T-helper 2 cell (primary cell): Measurements from ENCODE around the gene SPOUT1.
A peak's percentile ranks its signal among the peaks of the same experiment; 100 is the strongest.
"Not testable (repeated sequence)": the region's sequence is repeated elsewhere in the genome, so short reads cannot be mapped to it uniquely, and the experiment has no call there.

Source experiments
- DNase-seq, 5 experiments: peaks; one replicate each; pipeline versions ENCODE4 v3.0.0 to v3.0.0-alpha.2; 2012 to 2022

SPOUT1 gene

GRCh38 chr9:128809831-128810230 is 19.8 kb downstream of the SPOUT1 start:
- no peak for DNase-seq

GRCh38 chr9:128809036-128809599 is 20.5 kb downstream of the SPOUT1 start:
- no peak for DNase-seq

- no peak for DNase-seq
Measured at GRCh38 chr9:128808543-128808942, 21.1 kb downstream of the SPOUT1 start.

- DNase-seq, result no peak
Measured at GRCh38 chr9:128807827-128808226, 21.8 kb downstream of the SPOUT1 start.

- DNase-seq, result no peak
Measured at GRCh38 chr9:128805661-128806060, 23.9 kb downstream of the SPOUT1 start.

- DNase-seq, result no peak
Measured at GRCh38 chr9:128802482-128802881, 27.1 kb downstream of the SPOUT1 start.

- DNase-seq, result no peak
Measured at GRCh38 chr9:128800061-128800460, 29.5 kb downstream of the SPOUT1 start.

GRCh38 chr9:128798896-128799295 is 30.7 kb downstream of the SPOUT1 start:
- peak in 1 of 5 experiments; percentile 37 for DNase-seq

GRCh38 chr9:128794961-128795360 is 34.6 kb downstream of the SPOUT1 start:
- not testable (repeated sequence) for DNase-seq

- no peak for DNase-seq
Measured at GRCh38 chr9:128792978-128793686, 36.5 kb downstream of the SPOUT1 start.

GRCh38 chr9:128792134-128792533 is 37.5 kb downstream of the SPOUT1 start:
- DNase-seq, result no peak

GRCh38 chr9:128790536-128790935 is 39.1 kb downstream of the SPOUT1 start:
- no peak for DNase-seq

GRCh38 chr9:128788445-128788844 is 41.1 kb downstream of the SPOUT1 start:
- no peak for DNase-seq

- DNase-seq, result no peak
Measured at GRCh38 chr9:128787659-128788058, 41.9 kb downstream of the SPOUT1 start.

GRCh38 chr9:128786681-128787601 is 42.7 kb downstream of the SPOUT1 start, which contains the start of gene TBC1D13:
Gene TBC1D13 (plus strand): TSS chr9:128787253. CDS start chr9:128787354, 101 bp downstream.
- DNase-seq, result peak; percentile 83 to 93 (median 88)

- DNase-seq, result no peak
Measured at GRCh38 chr9:128785427-128785826, 44.2 kb downstream of the SPOUT1 start.

GRCh38 chr9:128782669-128783068 is 46.9 kb downstream of the SPOUT1 start:
- no peak for DNase-seq

GRCh38 chr9:128781187-128782070 is 48.2 kb downstream of the SPOUT1 start:
- DNase-seq, result no peak

GRCh38 chr9:128780093-128780492 is 49.5 kb downstream of the SPOUT1 start:
- DNase-seq, result not testable (repeated sequence)

GRCh38 chr9:128774804-128775203 is 54.8 kb downstream of the SPOUT1 start:
- DNase-seq, result no peak

GRCh38 chr9:128773049-128773448 is 56.5 kb downstream of the SPOUT1 start:
- DNase-seq, result no peak
